NOMO-1 treated with dmso at 0.1 percent for 144 hours (cell line): ENCODE measurements around the gene KPNB1.
A peak's percentile ranks its signal among the peaks of the same experiment; 100 is the strongest.

Source experiments
- DNase-seq: peaks from one replicate; lab custom pipeline; 2025; ENCODE audit not compliant: unreplicated experiment; lab: John Stamatoyannopoulos, UW

The KPNB1 gene

GRCh38 chr17:47711366-47712099 lies 61.8 kb downstream of the KPNB1 start:
- no peak for DNase-seq

- no peak for DNase-seq
These were observed 62.8 kb downstream of the KPNB1 start for GRCh38 chr17:47712330-47713023.

- DNase-seq: no peak
These were observed 64.4 kb downstream of the KPNB1 start for GRCh38 chr17:47713980-47714700.

DNA sequence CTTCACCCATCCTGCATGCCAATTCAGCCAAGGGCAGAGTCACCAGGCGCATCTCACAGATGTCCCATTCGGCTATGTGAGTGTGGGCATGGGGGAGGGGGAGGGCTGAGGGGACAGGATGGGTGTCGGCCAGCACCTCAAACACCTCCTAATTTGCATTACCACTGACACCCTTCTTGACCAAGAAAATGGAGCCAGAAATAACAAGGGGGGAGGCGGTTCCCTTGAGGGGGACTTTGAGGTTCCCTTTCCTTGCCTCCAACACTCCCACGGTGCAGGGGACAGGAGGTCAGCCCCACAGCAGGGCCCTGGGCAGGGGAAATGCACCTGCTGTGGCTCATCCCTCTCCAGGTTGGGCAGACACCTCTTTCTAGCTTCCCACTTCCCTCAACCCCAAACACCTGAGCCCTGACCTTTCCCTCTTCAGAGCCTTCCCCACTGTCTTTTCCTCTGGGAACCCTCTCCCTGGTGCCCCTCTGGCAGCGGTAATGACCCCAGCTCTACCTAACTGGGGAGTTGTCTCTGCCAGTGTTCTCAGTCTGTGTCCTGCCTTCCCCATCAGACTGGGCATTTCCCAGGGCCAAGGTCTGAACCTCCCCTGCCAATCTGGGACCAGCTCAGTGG lies 65.2 kb downstream of the KPNB1 start:
- DNase-seq: no peak

DNA sequence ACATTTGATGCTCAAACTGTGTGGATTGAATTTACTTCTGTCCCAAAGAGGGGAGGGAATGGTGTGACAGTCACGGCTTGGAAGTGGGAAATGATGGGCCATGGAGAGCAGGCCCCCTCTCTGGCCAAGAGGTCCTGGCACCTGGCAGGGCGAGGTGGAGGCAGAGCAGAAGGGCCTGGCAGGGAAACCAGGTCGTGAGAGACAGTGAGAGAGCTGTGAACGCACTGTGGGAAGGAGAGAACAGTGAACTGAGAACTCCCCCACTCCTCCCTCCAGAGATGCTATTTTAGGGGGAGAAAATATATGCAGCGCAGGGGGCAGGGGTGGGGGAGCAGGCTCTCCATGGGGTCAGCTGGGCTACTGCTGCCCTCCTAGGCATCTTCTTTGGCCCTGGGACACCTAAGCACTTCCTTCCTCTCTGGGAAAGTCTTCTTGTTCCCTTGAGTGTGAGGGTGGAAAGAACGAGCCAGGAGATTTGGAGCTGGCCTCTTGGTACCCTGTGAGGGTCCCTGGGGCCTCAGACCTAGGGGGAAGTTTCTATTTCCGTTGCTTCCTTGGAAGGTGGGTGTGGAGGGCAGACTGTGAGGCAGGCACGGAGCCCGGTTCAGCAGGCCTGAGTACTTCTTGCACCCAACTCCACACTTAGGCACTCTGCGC lies 66.1 kb downstream of the KPNB1 start:
- no peak for DNase-seq

GRCh38 chr17:47716375-47716774 lies 66.7 kb downstream of the KPNB1 start:
- DNase-seq: no peak

DNA sequence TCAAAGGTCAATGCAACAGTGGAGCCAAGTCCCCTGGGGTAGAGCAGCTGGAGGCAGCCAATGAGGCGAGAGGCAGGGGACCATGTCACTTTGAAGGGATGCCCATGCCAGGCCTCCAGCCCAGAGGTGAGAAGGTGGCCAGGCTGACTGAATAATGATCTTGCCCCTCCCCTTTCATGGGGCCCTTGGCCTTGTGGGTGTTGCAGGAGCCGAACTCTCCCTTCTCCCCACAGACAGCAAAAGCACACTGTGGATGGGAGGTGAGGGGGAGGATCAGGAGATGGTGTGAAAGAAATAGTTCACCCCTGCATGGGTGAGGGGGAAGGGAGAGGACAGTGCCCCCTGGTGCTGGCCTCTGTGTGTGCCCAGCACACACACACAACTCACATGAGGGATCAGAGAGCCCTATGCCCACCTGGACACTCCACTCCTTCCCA lies 67.6 kb downstream of the KPNB1 start:
- no peak for DNase-seq

DNA sequence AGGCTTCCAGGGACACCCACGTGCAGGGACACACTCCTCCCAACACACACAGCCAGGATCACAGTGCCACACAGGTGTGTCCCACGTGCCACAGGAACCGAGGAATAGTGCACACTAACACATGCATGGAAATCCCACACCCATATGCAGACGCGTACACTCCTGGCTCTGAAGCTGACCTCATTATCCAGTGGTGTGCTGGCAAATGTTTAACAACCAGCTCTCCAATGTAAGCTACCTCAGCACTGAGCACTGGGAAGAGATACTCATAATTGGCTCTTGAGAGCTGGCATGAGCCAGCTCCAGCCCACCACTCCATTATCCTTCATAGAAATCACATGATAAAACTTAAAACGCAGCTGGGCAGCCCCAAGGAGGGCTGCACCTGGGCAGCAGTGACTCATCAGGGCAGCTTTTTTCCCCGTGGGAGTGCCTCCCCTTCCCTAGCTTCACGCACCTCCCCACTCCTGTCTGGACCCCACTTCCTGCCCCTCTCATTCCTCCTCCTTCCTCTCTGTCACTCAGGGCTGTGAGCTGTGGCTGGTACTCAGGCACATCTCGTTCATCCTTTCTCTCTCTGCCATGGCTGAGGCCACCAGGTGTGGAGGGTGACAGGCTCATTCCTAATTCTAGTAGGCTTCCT lies 68.4 kb downstream of the KPNB1 start:
- no peak for DNase-seq

GRCh38 chr17:47718634-47719405 lies 69.1 kb downstream of the KPNB1 start:
- DNase-seq: no peak

GRCh38 chr17:47719411-47720152 lies 69.9 kb downstream of the KPNB1 start:
- DNase-seq: peak; percentile 36

GRCh38 chr17:47720196-47720595 lies 70.5 kb downstream of the KPNB1 start:
- DNase-seq: no peak

GRCh38 chr17:47720754-47721533 lies 71.2 kb downstream of the KPNB1 start:
- DNase-seq: peak; percentile 35

DNA sequence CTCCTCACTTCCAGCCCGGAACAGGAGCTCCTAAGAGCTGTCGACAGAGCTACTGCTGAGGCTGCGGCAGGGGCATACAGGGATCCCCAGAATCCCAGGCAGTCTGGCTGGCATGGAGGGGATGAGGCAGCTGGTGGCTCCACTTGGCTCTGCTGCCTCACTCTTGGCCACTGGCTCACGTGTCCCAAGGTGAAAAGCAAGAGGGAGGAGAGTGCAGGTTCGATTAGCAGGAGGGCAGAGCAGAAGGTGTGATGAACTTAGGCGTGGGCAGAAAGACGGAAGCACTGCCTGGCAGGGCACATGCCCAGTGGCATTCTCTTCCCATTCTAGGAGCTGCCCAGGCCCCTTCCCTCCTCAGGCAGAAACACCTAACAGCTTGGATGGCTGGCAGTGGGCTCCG lies 72.0 kb downstream of the KPNB1 start:
- no peak for DNase-seq

GRCh38 chr17:47724705-47725104 lies 75.0 kb downstream of the KPNB1 start:
- DNase-seq: no peak

- DNase-seq: no peak
These were observed 75.9 kb downstream of the KPNB1 start for GRCh38 chr17:47725446-47726111.

GRCh38 chr17:47726796-47727703 lies 77.3 kb downstream of the KPNB1 start:
- DNase-seq: no peak

DNA sequence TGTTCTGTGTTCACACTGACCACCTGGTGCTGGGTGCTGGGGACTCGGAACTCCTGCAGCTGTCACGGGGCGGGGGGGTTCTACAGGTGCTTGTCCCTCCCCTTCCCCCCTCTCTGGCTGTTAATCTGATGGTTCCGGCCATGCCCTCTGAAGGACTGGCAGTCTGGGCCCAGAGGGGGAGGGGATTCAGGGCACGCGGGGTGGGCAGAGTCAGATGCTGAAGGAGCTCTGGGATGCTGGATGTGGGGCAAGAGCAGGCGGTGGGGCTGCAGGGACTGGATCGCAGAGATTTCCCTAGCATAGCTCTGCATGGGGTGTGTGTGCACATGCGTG lies 78.0 kb downstream of the KPNB1 start:
- no peak for DNase-seq
